Measurements from ENCODE around the gene PEAK3.

GRCh38 chr19:2317756-2318155 lies 35.8 kb upstream of the PEAK3 start:
- TF ChIP-seq TCF7 (IDR thresholded peaks at IDR 0.05; ENCODE audit: borderline replicate concordance) = no peak
- TF ChIP-seq FOS (IDR thresholded peaks at IDR 0.05; ENCODE audit: borderline replicate concordance, extremely low read depth, insufficient read length) = no peak
- no peak for TF ChIP-seq LARP7 (IDR thresholded peaks at IDR 0.05)
- no peak for TF ChIP-seq CTCF (IDR thresholded peaks at IDR 0.05 in 2 of 3, conservative IDR thresholded peaks at IDR 0.05 in 1 of 3; ENCODE audit: control insufficient read depth in 2 of 3, extremely low read depth in 1 of 3, insufficient read depth in 1 of 3, low read depth in 3 of 3, low read length in 3 of 3)
- no peak for TF ChIP-seq TAF1 (IDR thresholded peaks at IDR 0.05; ENCODE audit: borderline replicate concordance, low read depth, low read length)
- no peak for TF ChIP-seq SMAD1 (IDR thresholded peaks at IDR 0.05; ENCODE audit: low read depth, partially characterized antibody)
- no peak for TF ChIP-seq POLR2AphosphoS2 (IDR thresholded peaks at IDR 0.05; ENCODE audit: low read depth, low read length)
- no peak for TF ChIP-seq EZH2 (IDR thresholded peaks at IDR 0.05; ENCODE audit: borderline replicate concordance, control insufficient read depth, low read depth, low read length)
- no peak for TF ChIP-seq ETV6 (conservative IDR thresholded peaks at IDR 0.05 in 1 of 2, IDR thresholded peaks at IDR 0.05 in 1 of 2; ENCODE audit: borderline replicate concordance in 1 of 2, low read depth in 1 of 2)
